HL-60 (cell line): ENCODE measurements around the gene KIF26A.

Experiments used
- DNase-seq, 2 experiments: peaks; one replicate each; pipeline ENCODE4 v3.0.0-alpha.2; 2010 to 2020; ENCODE audit warnings: low read depth in 1 of 2, low spot score in 1 of 2
- H3K27ac ChIP-seq: fragments of 250-450 bp; sonication (Bioruptor Pico); replicated peaks from 2 replicates; pipeline ENCODE4 v1.5.1; 2020; ENCODE audit warnings: mild to moderate bottlenecking, moderate library complexity
- H3K27me3 ChIP-seq: fragments of 250-450 bp; sonication (Bioruptor Pico); 2 replicates; pipeline ENCODE4 v1.5.1; 2021; ENCODE audit warnings: mild to moderate bottlenecking, moderate library complexity; ENCODE audit not compliant: insufficient read depth, poor library complexity, severe bottlenecking
- H3K4me3 ChIP-seq: replicated peaks from 2 replicates; pipeline ENCODE4 v1.5.1; 2011; ENCODE audit warnings: mild to moderate bottlenecking, control low read depth, low read length; ENCODE audit not compliant: insufficient read depth
- GABPA ChIP-seq: IDR thresholded peaks from 2 replicates; pipeline ENCODE4 v1.6.1; 2012; ENCODE audit warnings: low read depth
- POLR2AphosphoS5 ChIP-seq: IDR thresholded peaks from 2 replicates; pipeline ENCODE4 v1.6.1; 2012; ENCODE audit warnings: low read depth
- SPI1 ChIP-seq: IDR thresholded peaks from 2 replicates; pipeline ENCODE4 v1.6.1; 2012; ENCODE audit warnings: low read depth, mild to moderate bottlenecking, borderline replicate concordance
- TF ChIP-seq, protein P1 (sequence below): IDR thresholded peaks from 2 replicates; pipeline ENCODE4 v1.6.1; 2012; ENCODE audit warnings: low read depth; ENCODE audit not compliant: insufficient replicate concordance
- TF ChIP-seq, protein P2 (sequence below): IDR thresholded peaks from one replicate; pipeline ENCODE4 v1.5.1; 2011; ENCODE audit warnings: low read length, control low read depth, inconsistent platforms; ENCODE audit not compliant: insufficient read depth

KIF26A gene

DNA sequence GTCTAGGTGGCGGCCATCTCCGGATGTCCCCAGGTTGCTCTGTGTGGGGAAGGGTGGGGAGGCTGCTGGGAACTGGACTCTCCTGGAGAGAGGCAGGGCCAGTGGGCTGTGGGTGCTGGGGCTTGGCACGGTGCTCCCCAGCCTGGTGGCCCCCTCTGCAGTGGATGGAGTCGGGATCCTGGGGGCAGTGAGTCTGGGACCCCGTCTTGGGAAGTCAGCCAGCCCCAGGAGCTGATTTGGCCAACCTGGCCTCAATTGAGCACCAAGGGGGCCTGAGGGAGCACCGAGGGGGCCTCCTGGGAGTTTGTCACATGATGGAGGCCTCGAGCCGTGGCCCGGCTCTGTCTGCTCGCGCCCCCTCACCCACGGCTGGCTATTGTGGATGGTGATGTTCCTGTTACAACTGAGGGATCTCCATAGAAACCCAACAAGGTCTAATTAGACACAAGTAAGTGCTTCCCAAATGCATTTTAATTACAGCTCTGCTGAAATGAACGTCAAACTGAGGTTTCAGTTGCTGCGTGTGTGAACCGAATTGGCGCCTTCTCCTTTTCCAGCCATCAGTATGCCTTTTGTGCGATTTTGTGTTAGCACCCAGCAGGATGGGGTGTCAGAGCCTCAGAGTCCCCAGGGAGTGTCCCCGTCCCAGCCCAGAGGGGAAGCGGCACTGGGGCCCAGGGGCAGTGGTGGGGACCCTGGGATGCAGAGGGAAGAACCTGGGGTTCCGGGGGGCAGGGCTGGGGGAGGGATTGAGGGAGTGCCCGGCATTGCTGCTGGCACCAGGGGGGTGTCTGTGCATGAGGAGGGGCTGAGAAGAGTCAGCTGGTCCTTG, 71.8 kb downstream of the KIF26A start:
- no peak for DNase-seq
- no peaks in the 10 kb centered on the region for H3K27me3 ChIP-seq
- H3K4me3 ChIP-seq: no peak overlapping the region
- H3K27ac ChIP-seq: no peak overlapping the region
- TF ChIP-seq POLR2AphosphoS5: no peak
- no peak for TF ChIP-seq GABPA
- TF ChIP-seq SPI1: no peak
- TF ChIP-seq, protein P1, sequence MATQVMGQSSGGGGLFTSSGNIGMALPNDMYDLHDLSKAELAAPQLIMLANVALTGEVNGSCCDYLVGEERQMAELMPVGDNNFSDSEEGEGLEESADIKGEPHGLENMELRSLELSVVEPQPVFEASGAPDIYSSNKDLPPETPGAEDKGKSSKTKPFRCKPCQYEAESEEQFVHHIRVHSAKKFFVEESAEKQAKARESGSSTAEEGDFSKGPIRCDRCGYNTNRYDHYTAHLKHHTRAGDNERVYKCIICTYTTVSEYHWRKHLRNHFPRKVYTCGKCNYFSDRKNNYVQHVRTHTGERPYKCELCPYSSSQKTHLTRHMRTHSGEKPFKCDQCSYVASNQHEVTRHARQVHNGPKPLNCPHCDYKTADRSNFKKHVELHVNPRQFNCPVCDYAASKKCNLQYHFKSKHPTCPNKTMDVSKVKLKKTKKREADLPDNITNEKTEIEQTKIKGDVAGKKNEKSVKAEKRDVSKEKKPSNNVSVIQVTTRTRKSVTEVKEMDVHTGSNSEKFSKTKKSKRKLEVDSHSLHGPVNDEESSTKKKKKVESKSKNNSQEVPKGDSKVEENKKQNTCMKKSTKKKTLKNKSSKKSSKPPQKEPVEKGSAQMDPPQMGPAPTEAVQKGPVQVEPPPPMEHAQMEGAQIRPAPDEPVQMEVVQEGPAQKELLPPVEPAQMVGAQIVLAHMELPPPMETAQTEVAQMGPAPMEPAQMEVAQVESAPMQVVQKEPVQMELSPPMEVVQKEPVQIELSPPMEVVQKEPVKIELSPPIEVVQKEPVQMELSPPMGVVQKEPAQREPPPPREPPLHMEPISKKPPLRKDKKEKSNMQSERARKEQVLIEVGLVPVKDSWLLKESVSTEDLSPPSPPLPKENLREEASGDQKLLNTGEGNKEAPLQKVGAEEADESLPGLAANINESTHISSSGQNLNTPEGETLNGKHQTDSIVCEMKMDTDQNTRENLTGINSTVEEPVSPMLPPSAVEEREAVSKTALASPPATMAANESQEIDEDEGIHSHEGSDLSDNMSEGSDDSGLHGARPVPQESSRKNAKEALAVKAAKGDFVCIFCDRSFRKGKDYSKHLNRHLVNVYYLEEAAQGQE: no peak
- TF ChIP-seq, protein P2, sequence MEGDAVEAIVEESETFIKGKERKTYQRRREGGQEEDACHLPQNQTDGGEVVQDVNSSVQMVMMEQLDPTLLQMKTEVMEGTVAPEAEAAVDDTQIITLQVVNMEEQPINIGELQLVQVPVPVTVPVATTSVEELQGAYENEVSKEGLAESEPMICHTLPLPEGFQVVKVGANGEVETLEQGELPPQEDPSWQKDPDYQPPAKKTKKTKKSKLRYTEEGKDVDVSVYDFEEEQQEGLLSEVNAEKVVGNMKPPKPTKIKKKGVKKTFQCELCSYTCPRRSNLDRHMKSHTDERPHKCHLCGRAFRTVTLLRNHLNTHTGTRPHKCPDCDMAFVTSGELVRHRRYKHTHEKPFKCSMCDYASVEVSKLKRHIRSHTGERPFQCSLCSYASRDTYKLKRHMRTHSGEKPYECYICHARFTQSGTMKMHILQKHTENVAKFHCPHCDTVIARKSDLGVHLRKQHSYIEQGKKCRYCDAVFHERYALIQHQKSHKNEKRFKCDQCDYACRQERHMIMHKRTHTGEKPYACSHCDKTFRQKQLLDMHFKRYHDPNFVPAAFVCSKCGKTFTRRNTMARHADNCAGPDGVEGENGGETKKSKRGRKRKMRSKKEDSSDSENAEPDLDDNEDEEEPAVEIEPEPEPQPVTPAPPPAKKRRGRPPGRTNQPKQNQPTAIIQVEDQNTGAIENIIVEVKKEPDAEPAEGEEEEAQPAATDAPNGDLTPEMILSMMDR: no peak

DNA sequence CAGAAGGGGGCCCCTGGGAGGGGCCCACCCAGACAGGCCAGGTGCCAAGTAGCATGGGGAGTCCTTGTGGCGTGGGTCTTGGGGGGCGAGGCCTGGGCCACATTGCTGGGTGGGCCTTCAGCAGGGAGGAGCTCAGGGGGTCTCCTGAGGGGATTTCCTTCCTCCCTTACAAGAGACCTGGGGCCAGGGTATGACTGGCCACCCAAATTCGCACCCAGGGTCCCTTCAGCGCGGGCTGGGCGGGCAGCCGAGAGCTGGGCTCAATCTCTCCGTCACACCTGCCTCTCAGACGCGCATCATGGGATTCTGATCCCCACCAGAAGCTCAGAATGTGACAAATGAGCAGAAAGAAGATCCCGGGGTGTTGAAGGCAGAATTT, 72.4 kb downstream of the KIF26A start:
- DNase-seq: no peak
- H3K4me3 ChIP-seq: no peak overlapping the region
- H3K27ac ChIP-seq: no peak overlapping the region
- no peaks in the 10 kb centered on the region for H3K27me3 ChIP-seq
- TF ChIP-seq, protein P1: no peak
- TF ChIP-seq, protein P2: no peak
- no peak for TF ChIP-seq GABPA
- TF ChIP-seq SPI1: no peak
- TF ChIP-seq POLR2AphosphoS5: no peak

DNA sequence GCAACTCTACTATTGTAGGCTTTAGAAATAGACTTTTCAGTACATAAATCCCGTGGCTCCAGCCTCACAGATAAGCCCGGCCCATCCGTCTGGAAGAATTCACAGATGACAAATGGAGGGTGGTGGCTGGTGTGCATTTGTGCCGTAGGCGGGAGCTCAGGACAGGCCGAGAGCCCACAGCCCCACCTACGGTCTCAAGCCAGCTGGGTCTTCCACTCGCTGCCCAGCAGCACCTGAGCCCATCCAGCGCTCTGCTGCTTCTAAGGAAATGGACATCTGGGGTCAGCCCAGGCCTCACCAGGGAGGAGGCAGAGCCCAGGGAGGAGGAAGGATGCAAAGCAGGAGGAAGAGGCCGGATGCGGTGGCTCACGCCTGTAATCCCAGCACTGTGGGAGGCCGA, 72.8 kb downstream of the KIF26A start:
- TF ChIP-seq SPI1 (no peak), POLR2AphosphoS5 (no peak), GABPA (no peak)
- no peaks in the 10 kb centered on the region for H3K27me3 ChIP-seq
- H3K4me3 ChIP-seq: no peak overlapping the region
- DNase-seq: no peak
- H3K27ac ChIP-seq: no peak overlapping the region

DNA sequence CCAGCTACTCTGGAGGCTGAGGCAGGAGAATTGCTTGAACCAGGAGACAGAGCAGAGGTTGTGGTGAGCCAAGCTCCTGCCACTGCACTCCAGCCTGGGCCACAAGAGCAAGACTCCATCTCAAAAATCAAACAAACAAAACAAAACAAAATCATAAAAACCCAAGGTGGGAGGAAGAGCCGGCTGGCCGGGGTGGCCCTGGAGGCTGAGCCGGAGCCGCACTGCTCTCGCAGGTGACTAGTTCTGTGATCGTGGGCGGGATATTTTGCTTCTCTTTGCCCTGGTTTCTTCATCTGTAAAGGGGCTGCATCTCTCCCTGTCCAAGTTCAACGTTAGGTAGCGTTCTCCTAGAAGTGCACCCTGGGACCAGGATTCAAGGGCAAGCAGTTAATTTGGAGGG, 73.4 kb downstream of the KIF26A start:
- TF ChIP-seq GABPA: no peak
- TF ChIP-seq, protein P1: no peak
- Histone ChIP-seq H3K27ac (no peak overlapping the region), H3K4me3 (no peak overlapping the region), H3K27me3 (no peaks in the 10 kb centered on the region)
- no peak for DNase-seq
